ENCODE results near the gene KRT78. TPM values are rescaled to one million over a fixed set of nuclear protein-coding genes. Genes with fewer than 3 reads are reported as not detected.

Gene KRT78
- total and polyA plus RNA-seq, 9 of the 15 experiments (the other 6 are each of a cell fraction or from before 2014, with no cell fraction given), result not detected

DNA sequence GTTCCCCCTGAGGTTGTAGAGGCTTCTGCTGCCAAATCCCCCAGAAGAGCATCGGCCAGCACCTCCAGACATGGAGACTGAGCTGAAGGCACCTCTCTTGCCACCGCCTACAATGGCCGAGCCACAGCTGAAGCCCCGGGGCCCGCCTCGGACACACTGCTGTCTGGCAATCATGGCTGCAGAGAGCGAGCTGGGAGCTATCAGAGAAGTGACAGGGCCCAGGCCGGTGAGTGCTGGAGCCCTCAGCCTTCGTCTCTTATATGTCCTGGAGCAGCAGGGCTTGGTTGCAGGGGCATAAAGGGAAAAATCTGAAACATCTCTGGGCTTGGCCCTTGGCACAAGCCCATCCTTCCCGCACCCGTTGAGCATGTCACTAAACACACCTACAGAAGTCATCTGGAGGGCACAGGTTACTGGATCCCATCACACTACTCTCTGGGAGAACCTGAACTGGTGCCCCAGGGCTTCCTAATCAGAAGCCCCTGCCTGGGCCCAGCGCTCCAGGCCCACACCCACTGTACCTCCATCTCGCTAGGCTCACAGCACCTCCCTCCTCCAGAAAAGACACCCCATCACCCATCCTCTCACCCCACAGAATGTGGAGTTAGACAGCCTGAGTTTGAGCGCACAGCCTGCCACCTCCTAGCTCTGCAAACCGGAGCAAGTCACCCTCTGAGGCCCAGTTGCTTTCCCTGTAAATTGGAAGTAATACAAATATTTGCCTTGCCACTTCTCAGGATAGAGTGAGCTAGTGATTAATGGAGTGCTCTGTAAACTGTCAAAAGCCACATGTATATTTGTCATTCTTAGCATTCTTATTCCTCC, 34.7 kb downstream of the KRT78 start, which contains the start of gene KRT4 (continued):
- TF ChIP-seq, protein P1, sequence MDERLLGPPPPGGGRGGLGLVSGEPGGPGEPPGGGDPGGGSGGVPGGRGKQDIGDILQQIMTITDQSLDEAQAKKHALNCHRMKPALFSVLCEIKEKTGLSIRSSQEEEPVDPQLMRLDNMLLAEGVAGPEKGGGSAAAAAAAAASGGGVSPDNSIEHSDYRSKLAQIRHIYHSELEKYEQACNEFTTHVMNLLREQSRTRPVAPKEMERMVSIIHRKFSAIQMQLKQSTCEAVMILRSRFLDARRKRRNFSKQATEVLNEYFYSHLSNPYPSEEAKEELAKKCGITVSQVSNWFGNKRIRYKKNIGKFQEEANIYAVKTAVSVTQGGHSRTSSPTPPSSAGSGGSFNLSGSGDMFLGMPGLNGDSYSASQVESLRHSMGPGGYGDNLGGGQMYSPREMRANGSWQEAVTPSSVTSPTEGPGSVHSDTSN (CRISPR knock-in tag; IDR thresholded peaks at IDR 0.05; ENCODE audit: low read depth), result no peak
- TF ChIP-seq, protein P1 (tag; conservative IDR thresholded peaks at IDR 0.05; ENCODE audit: low read depth), result no peak
- TF ChIP-seq ETS1 (conservative IDR thresholded peaks at IDR 0.05; ENCODE audit: control insufficient read depth, low read depth, low read length), result no peak
- no peak for TF ChIP-seq ARHGAP35 (IDR thresholded peaks at IDR 0.05; ENCODE audit: partially characterized antibody)
- no peak for TF ChIP-seq DEAF1 (CRISPR knock-in tag; IDR thresholded peaks at IDR 0.05)
- TF ChIP-seq PREB (CRISPR knock-in tag; IDR thresholded peaks at IDR 0.05), result no peak
- TF ChIP-seq ZNF551 (CRISPR knock-in tag; IDR thresholded peaks at IDR 0.05), result no peak
- TF ChIP-seq ZEB2 (IDR thresholded peaks at IDR 0.05), result no peak
- no peak for TF ChIP-seq RFX5 (IDR thresholded peaks at IDR 0.05; ENCODE audit: low read depth, low read length)

All from K562 (cell line).